NCI-H226 (cell line): Measurements from ENCODE around the gene GPR155.
"Not testable (repeated sequence)": the region's sequence is repeated elsewhere in the genome, so short reads cannot be mapped to it uniquely, and the experiment has no call there.

Experiments used
- DNase-seq: peaks from one replicate; pipeline ENCODE4 v3.0.0-alpha.2; 2015

GPR155 gene

GRCh38 chr2:174431902-174432301 is 54.9 kb downstream of the GPR155 start:
- no peak for DNase-seq

- no peak for DNase-seq
These were observed 56.8 kb downstream of the GPR155 start for GRCh38 chr2:174430066-174430465.

- no peak for DNase-seq
These were observed 58.6 kb downstream of the GPR155 start for GRCh38 chr2:174428214-174428613.

- DNase-seq, result no peak
These were observed 74.6 kb downstream of the GPR155 start for GRCh38 chr2:174412256-174412655.

GRCh38 chr2:174410039-174410438 is 76.8 kb downstream of the GPR155 start:
- not testable (repeated sequence) for DNase-seq

- no peak for DNase-seq
These were observed 83.2 kb downstream of the GPR155 start for GRCh38 chr2:174403628-174404027.

GRCh38 chr2:174400853-174401252 is 86.0 kb downstream of the GPR155 start:
- no peak for DNase-seq

GRCh38 chr2:174399171-174399570 is 87.7 kb downstream of the GPR155 start:
- DNase-seq, result no peak

GRCh38 chr2:174397773-174398172 is 89.1 kb downstream of the GPR155 start:
- no peak for DNase-seq

- no peak for DNase-seq
These were observed 90.7 kb downstream of the GPR155 start for GRCh38 chr2:174395969-174396630.

GRCh38 chr2:174395284-174395968 is 91.4 kb downstream of the GPR155 start, which contains the start of gene SCRN3:
SCRN3 (plus strand) TSS chr2:174395730; CDS start chr2:174398284, 2,554 bp downstream.
- peak; percentile 68 for DNase-seq

- no peak for DNase-seq
These were observed 94.1 kb downstream of the GPR155 start for GRCh38 chr2:174392706-174393105.

- not testable (repeated sequence) for DNase-seq
These were observed 96.5 kb downstream of the GPR155 start for GRCh38 chr2:174390303-174390702.

GRCh38 chr2:174389542-174389941 is 97.3 kb downstream of the GPR155 start:
- DNase-seq, result no peak

GRCh38 chr2:174388706-174389105 is 98.1 kb downstream of the GPR155 start:
- not testable (repeated sequence) for DNase-seq

GRCh38 chr2:174385201-174385600 is 101.6 kb downstream of the GPR155 start:
- DNase-seq, result no peak

GRCh38 chr2:174383796-174384195 is 103.0 kb downstream of the GPR155 start:
- no peak for DNase-seq
